AG09319 (cell line): ENCODE measurements around the gene CFAP68.
"Not testable (repeated sequence)": the region's sequence is repeated elsewhere in the genome, so short reads cannot be mapped to it uniquely, and the experiment has no call there.

Source experiments
- DNase-seq: peaks from one replicate; pipeline ENCODE4 v3.0.0-alpha.2; 2010; ENCODE audit warnings: low read depth; ENCODE audit errors: extremely low read depth
- CTCF ChIP-seq: IDR thresholded peaks from 2 replicates; pipeline ENCODE4 v1.5.1; 2011; ENCODE audit warnings: low read depth, mild to moderate bottlenecking, inconsistent platforms, low read length, moderate library complexity

The CFAP68 gene

GRCh38 chr11:111870522-111870885 lies 8.8 kb upstream of the CFAP68 start:
- no peak for DNase-seq

GRCh38 chr11:111870886-111871692 lies 8.3 kb upstream of the CFAP68 start, which contains the start of gene ALG9:
Gene ALG9 (minus strand): TSS chr11:111871581. CDS start chr11:111871482, 99 bp downstream.
- TF ChIP-seq CTCF, result peak; percentile 24
- DNase-seq, result peak; percentile 55

More at GRCh38 chr11:111870522-111870885, 8.8 kb upstream of the CFAP68 start:
- TF ChIP-seq CTCF, result no peak

GRCh38 chr11:111871693-111872161 lies 7.6 kb upstream of the CFAP68 start:
- TF ChIP-seq CTCF, result no peak
- no peak for DNase-seq

GRCh38 chr11:111878385-111878848 lies 924 bp upstream of the CFAP68 start:
- TF ChIP-seq CTCF, result no peak

GRCh38 chr11:111879637-111879960 lies 258 bp downstream of the CFAP68 start:
- TF ChIP-seq CTCF, result no peak
- no peak for DNase-seq

More at GRCh38 chr11:111878385-111878848, 924 bp upstream of the CFAP68 start:
- no peak for DNase-seq

GRCh38 chr11:111882202-111882601 lies 2.9 kb downstream of the CFAP68 start:
- no peak for TF ChIP-seq CTCF
- no peak for DNase-seq

- not testable (repeated sequence) for DNase-seq
Measured at GRCh38 chr11:111885053-111885452, 5.7 kb downstream of the CFAP68 start.
